Liver (tissue), 9 donors: Measurements from ENCODE around the gene C14orf93. TPM values are rescaled to one million over a fixed set of nuclear protein-coding genes. Genes with fewer than 3 reads are reported as not detected.

Experiments
- DNase-seq: peaks from one replicate; pipeline ENCODE4 v3.0.0-alpha.2; 2017; ENCODE audit warnings: low spot score
- H3K27ac ChIP-seq, 2 donors: one replicate each; pipeline ENCODE4 v1.7.0; 2013; ENCODE audit warnings: inconsistent platforms in 2 of 2, low read length in 2 of 2, control low read depth in 1 of 2, low read depth in 1 of 2, mild to moderate bottlenecking in 1 of 2
- H3K27me3 ChIP-seq, 4 donors: one replicate each; pipeline versions ENCODE4 v1.6.1 to v1.7.0; 2013; ENCODE audit warnings: low read length in 3 of 4, inconsistent platforms in 1 of 4, mild to moderate bottlenecking in 1 of 4, moderate library complexity in 1 of 4; ENCODE audit not compliant: control insufficient read depth in 4 of 4, insufficient read depth in 4 of 4
- H3K36me3 ChIP-seq, 4 donors: one replicate each; pipeline versions ENCODE4 v1.6.1 to v1.7.0; 2013; ENCODE audit warnings: low read length in 3 of 4, mild to moderate bottlenecking in 3 of 4, low read depth in 1 of 4, moderate library complexity in 1 of 4; ENCODE audit not compliant: control insufficient read depth in 4 of 4, insufficient read depth in 3 of 4
- H3K4me1 ChIP-seq, 4 donors: one replicate each; pipeline versions ENCODE4 v1.6.1 to v1.7.0; 2013; ENCODE audit warnings: low read length in 3 of 4, mild to moderate bottlenecking in 3 of 4, moderate library complexity in 1 of 4; ENCODE audit not compliant: control insufficient read depth in 4 of 4, insufficient read depth in 4 of 4
- H3K4me3 ChIP-seq, 3 donors: one replicate each; pipeline versions ENCODE4 v1.6.1 to v1.7.0; 2013; ENCODE audit warnings: low read length in 3 of 3, control low read depth in 1 of 3, low read depth in 1 of 3, mild to moderate bottlenecking in 1 of 3
- H3K9ac ChIP-seq, 2 donors: one replicate each; pipeline ENCODE4 v1.7.0; 2013; ENCODE audit warnings: low read length in 2 of 2, mild to moderate bottlenecking in 2 of 2, moderate library complexity in 2 of 2, control low read depth in 1 of 2, low read depth in 1 of 2
- H3K9me3 ChIP-seq, 4 donors: one replicate each; pipeline versions ENCODE4 v1.6.1 to v1.7.0; 2013; ENCODE audit warnings: low read length in 3 of 4; ENCODE audit not compliant: control insufficient read depth in 4 of 4
- ATF3 ChIP-seq: IDR thresholded peaks from 2 replicates; pipeline ENCODE4 v1.6.1; 2016; ENCODE audit warnings: antibody characterized with exemption
- CTCF ChIP-seq: fragments of 150-350 bp; IDR thresholded peaks from 2 replicates; pipeline ENCODE4 v1.5.1; 2017; ENCODE audit warnings: improper control_type of control experiment, low read depth, low read length; ENCODE audit not compliant: missing input control
- EGR1 ChIP-seq, 2 donors: IDR thresholded peaks; 2 replicates each; pipeline ENCODE4 v1.6.1; 2016 to 2018; ENCODE audit warnings: antibody characterized with exemption in 2 of 2, low read depth in 2 of 2
- FOXA1 ChIP-seq: IDR thresholded peaks from 2 replicates; pipeline ENCODE4 v1.6.1; 2016; ENCODE audit warnings: antibody characterized with exemption
- FOXA2 ChIP-seq: IDR thresholded peaks from 2 replicates; pipeline ENCODE4 v1.6.1; 2016; ENCODE audit warnings: antibody characterized with exemption
- GABPA ChIP-seq, 2 donors: IDR thresholded peaks in 1 of 2; conservative IDR thresholded peaks in 1 of 2; 2 replicates each; pipeline ENCODE4 v1.6.1; 2016; ENCODE audit warnings: antibody characterized with exemption in 2 of 2, mild to moderate bottlenecking in 1 of 2, moderate library complexity in 1 of 2
- HNF4A ChIP-seq, 2 donors: conservative IDR thresholded peaks; 2 replicates each; pipeline ENCODE4 v1.6.1; 2016; ENCODE audit warnings: antibody characterized with exemption in 2 of 2, mild to moderate bottlenecking in 2 of 2
- HNF4G ChIP-seq: IDR thresholded peaks from 2 replicates; pipeline ENCODE4 v1.6.1; 2016; ENCODE audit warnings: antibody characterized with exemption
- JUND ChIP-seq, 2 donors: IDR thresholded peaks; 2 replicates each; pipeline ENCODE4 v1.6.1; 2016; ENCODE audit warnings: antibody characterized with exemption in 2 of 2
- MAX ChIP-seq: IDR thresholded peaks from 2 replicates; pipeline ENCODE4 v1.6.1; 2016; ENCODE audit warnings: antibody characterized with exemption
- NR2F2 ChIP-seq: IDR thresholded peaks from 2 replicates; pipeline ENCODE4 v1.6.1; 2016; ENCODE audit warnings: antibody characterized with exemption
- RAD21 ChIP-seq, 2 donors: IDR thresholded peaks; 2 replicates each; pipeline ENCODE4 v1.6.1; 2016; ENCODE audit warnings: antibody characterized with exemption in 2 of 2, mild to moderate bottlenecking in 2 of 2
- REST ChIP-seq: IDR thresholded peaks from 2 replicates; pipeline ENCODE4 v1.6.1; 2016; ENCODE audit warnings: antibody characterized with exemption, mild to moderate bottlenecking
- RXRA ChIP-seq, 2 donors: IDR thresholded peaks; 2 replicates each; pipeline ENCODE4 v1.6.1; 2017 to 2018; ENCODE audit warnings: antibody characterized with exemption in 2 of 2, mild to moderate bottlenecking in 1 of 2
- SP1 ChIP-seq: IDR thresholded peaks from 2 replicates; pipeline ENCODE4 v1.6.1; 2018; ENCODE audit warnings: antibody characterized with exemption, mild to moderate bottlenecking
- TAF1 ChIP-seq: conservative IDR thresholded peaks from 2 replicates; pipeline ENCODE4 v1.6.1; 2016; ENCODE audit warnings: antibody characterized with exemption, mild to moderate bottlenecking
- YY1 ChIP-seq: IDR thresholded peaks from 2 replicates; pipeline ENCODE4 v1.6.1; 2016; ENCODE audit warnings: antibody characterized with exemption, mild to moderate bottlenecking
- ZBTB33 ChIP-seq: IDR thresholded peaks from 2 replicates; pipeline ENCODE4 v1.6.1; 2016; ENCODE audit warnings: antibody characterized with exemption
- WGBS: extraction: QIAGEN DNeasy Blood & Tissue Kit; methylation state at CpG from one replicate; pipeline ENCODE4 v1.1.7; 2013; 5-methylcytosine and 5-hydroxymethylcytosine counted together
- polyA plus RNA-seq, 2 donors: library from polyadenylated mRNA; stranded (reverse) in 1 of 2; unstranded in 1 of 2; fragments of 200-250 nt in 1 of 2; fragments of >200 nt in 1 of 2; fragmentation: Nextera tagmentation in 1 of 2; extraction: Ambion mirVana in 1 of 2; gene quantifications; one replicate each; pipeline versions ENCODE4 v1.2.1 to v1.2.3, GENCODE V29; 2013 to 2015
- total RNA-seq, 2 donors: library from RNA; depleted of rRNA; stranded (reverse); fragments of >200 nt; gene quantifications; one replicate each; pipeline ENCODE4 v1.2.3, GENCODE V29; 2014
- donor health status: healthy.
- donor health status: healthy.
- donor health status: healthy.
- donor health status: healthy.
- donor health status: healthy.

Gene C14orf93
- total and polyA plus RNA-seq, 4 donors = 2.1 to 7.1 (median 3.4) TPM

- Histone ChIP-seq H3K27me3 (no peaks in the 10 kb centered on the region), H3K36me3 (peaks cover 0 to 13% (median 7%) of the 10 kb centered on the region in 4 donors), H3K4me1 (no peaks in the 10 kb centered on the region), H3K9ac (no peak overlapping the region), H3K27ac (no peak overlapping the region), H3K4me3 (no peak overlapping the region), H3K9me3 (no peaks in the 10 kb centered on the region)
- 83% methylated on average over 9 of the region's 9 CpGs for WGBS
- TF ChIP-seq HNF4A (conservative IDR thresholded peaks at IDR 0.05) (no peak), FOXA1 (no peak), FOXA2 (no peak), JUND (IDR thresholded peaks at IDR 0.05) (no peak), CTCF (no peak), RAD21 (IDR thresholded peaks at IDR 0.05) (no peak), YY1 (no peak), RXRA (IDR thresholded peaks at IDR 0.05) (no peak), HNF4G (no peak), GABPA (IDR thresholded peaks at IDR 0.05 in 1 of 2, conservative IDR thresholded peaks at IDR 0.05 in 1 of 2) (no peak), MAX (no peak), SP1 (no peak), ZBTB33 (no peak), ATF3 (no peak), NR2F2 (no peak), REST (no peak), TAF1 (no peak), EGR1 (IDR thresholded peaks at IDR 0.05; ENCODE audit: low read depth in 2 of 2) (no peak)
- DNase-seq = no peak
These were observed 11.5 kb upstream of the C14orf93 start for GRCh38 chr14:23021434-23021833.
